NT2/D1 (cell line): ENCODE measurements around the gene SH3BP4.

ENCODE experiments used
- SUZ12 ChIP-seq: IDR thresholded peaks from 2 replicates; pipeline ENCODE4 v1.6.1; 2011; ENCODE audit not compliant: insufficient read length, insufficient read depth; ENCODE audit errors: extremely low read depth
- YY1 ChIP-seq: IDR thresholded peaks from 2 replicates; pipeline ENCODE4 v1.6.1; 2011; ENCODE audit not compliant: insufficient read length, insufficient read depth
- ZNF274 ChIP-seq: IDR thresholded peaks from 2 replicates; pipeline ENCODE4 v1.6.1; 2011; ENCODE audit warnings: mild to moderate bottlenecking, low read depth, low read length

DNA sequence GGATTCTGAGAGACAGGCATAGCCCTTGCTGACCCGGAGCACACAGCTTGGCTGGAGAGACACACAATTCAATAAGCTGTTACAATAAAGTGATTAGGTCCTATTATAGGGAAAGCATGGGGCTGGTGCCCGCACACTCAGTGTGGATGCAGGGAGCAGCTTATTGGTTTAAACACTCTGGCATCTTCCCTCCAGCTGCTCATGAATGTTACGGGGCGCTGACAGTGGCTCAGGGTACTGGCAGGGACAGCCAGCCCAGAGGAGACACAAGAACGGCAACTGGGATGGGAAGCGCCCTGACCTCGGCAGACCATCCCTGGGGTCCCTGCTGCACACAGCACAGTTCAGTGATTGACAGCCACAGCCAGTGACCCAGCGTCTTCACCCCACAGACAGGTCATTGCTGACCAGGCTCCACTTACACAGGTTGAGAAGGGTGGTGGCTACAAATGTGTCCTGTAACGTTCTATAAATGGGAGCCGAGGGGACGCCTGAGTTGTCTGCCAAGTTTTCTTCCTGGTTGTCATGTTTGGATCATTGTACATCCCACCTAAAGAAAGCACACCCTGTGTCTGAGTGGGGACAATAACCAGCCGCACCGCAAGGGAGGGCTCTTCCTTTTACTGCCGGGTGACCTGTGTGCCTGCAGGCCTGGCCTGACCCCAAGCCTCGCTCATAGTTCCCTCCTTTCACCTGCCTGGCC is 60.3 kb downstream of the SH3BP4 start:
- no peak for TF ChIP-seq ZNF274
- no peak for TF ChIP-seq SUZ12
- no peak for TF ChIP-seq YY1
